HG02798 (cell line): ENCODE data around the gene PRAMEF8.
"Not testable (repeated sequence)": the region's sequence is repeated elsewhere in the genome, so short reads cannot be mapped to it uniquely, and the experiment has no call there.

Source experiments
- ATAC-seq: cut with Tn5 transposase; IDR thresholded peaks from one replicate; pipeline ENCODE4 v1.9.1; 2021; ENCODE audit warnings: mild to moderate bottlenecking; ENCODE audit not compliant: unreplicated experiment, poor library complexity

PRAMEF8 gene

GRCh38 chr1:13285037-13285436 lies at the start of gene PRAMEF8:
TSS of gene PRAMEF8 (minus strand) at chr1:13285137. CDS start at chr1:13284091, 1,046 bp downstream.
- ATAC-seq, result not testable (repeated sequence)

GRCh38 chr1:13315281-13315680 lies 30.3 kb upstream of the PRAMEF8 start, which contains the start of gene PRAMEF15:
TSS of gene PRAMEF15 (plus strand) at chr1:13315581. CDS start at chr1:13318408, 2,827 bp downstream.
- ATAC-seq, result not testable (repeated sequence)

DNA sequence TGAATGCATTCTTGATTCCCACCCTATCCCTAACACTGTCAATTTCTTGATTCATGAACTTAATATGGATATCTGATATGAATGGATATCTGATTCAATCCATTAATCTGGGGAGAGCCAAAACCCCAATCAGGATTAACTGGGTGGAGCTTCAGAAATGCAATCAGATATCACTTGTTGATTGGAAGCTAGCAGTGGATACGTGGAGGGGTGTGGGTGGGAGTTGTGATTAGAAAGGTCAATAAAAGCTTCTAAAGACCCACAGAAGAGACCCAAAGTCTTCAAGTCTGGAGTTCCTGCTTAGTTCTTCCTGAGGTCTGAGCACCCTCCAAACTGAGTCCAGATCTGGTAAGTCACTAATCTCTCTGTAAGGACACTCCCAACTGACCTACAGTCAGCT lies 18.3 kb upstream of the PRAMEF8 start, which contains the start of gene PRAMEF33:
PRAMEF33 (plus strand) TSS at position 301 of the 400 bp plus-strand sequence. CDS start 2,416 bp downstream, outside the sequence.
- ATAC-seq, result not testable (repeated sequence)

GRCh38 chr1:13302197-13302596 lies 17.3 kb upstream of the PRAMEF8 start:
- ATAC-seq, result not testable (repeated sequence)

GRCh38 chr1:13298699-13299098 lies 13.8 kb upstream of the PRAMEF8 start:
- not testable (repeated sequence) for ATAC-seq

- ATAC-seq, result not testable (repeated sequence)
Measured at GRCh38 chr1:13297216-13297931, 12.4 kb upstream of the PRAMEF8 start.

DNA sequence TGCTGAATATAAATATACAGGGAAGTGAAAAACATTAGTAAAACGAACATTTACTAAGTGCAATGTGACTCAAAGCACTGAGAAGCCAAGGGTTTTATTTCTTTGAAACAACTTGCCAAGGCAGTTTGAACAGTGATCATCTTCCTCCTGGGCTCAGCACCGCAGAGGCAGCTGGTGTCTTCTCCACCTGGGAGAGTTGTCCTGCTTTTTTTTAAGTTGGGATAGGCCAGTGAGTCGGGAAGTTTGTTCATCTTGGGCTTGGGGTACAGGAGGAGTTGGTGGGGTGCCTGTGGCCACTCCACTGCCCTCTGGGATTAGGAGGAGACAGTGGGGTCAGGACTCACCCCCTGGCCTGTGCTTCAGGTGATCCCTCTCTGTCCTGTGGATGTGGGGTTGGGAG lies 4.1 kb upstream of the PRAMEF8 start:
- not testable (repeated sequence) for ATAC-seq

GRCh38 chr1:13279617-13280016 lies 5.3 kb downstream of the PRAMEF8 start:
- ATAC-seq, result not testable (repeated sequence)

GRCh38 chr1:13277016-13277415 lies 7.9 kb downstream of the PRAMEF8 start:
- ATAC-seq, result not testable (repeated sequence)

GRCh38 chr1:13265124-13265523 lies 19.8 kb downstream of the PRAMEF8 start:
- ATAC-seq, result not testable (repeated sequence)

GRCh38 chr1:13253898-13254297 lies 31.0 kb downstream of the PRAMEF8 start, which contains the start of gene PRAMEF5:
TSS of gene PRAMEF5 (plus strand) at chr1:13254198. CDS start at chr1:13259269, 5,071 bp downstream.
- ATAC-seq, result not testable (repeated sequence)

GRCh38 chr1:13247122-13247521 lies 37.8 kb downstream of the PRAMEF8 start:
- not testable (repeated sequence) for ATAC-seq

DNA sequence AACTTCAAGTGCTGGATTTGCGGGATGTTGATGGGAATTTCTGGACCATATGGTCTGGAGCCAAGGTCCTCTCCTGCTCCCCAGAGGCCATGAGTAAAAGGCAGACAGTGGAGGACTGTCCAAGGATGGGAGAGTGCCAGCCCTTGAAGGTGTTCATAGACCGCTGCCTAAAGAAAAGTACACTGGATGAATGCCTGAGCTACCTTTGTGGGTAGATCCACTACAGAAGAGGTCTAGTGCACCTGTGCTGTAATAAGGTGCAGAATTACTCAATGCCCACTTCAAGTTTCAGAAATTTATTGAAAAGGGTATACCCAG lies 38.4 kb downstream of the PRAMEF8 start:
- ATAC-seq, result not testable (repeated sequence)

DNA sequence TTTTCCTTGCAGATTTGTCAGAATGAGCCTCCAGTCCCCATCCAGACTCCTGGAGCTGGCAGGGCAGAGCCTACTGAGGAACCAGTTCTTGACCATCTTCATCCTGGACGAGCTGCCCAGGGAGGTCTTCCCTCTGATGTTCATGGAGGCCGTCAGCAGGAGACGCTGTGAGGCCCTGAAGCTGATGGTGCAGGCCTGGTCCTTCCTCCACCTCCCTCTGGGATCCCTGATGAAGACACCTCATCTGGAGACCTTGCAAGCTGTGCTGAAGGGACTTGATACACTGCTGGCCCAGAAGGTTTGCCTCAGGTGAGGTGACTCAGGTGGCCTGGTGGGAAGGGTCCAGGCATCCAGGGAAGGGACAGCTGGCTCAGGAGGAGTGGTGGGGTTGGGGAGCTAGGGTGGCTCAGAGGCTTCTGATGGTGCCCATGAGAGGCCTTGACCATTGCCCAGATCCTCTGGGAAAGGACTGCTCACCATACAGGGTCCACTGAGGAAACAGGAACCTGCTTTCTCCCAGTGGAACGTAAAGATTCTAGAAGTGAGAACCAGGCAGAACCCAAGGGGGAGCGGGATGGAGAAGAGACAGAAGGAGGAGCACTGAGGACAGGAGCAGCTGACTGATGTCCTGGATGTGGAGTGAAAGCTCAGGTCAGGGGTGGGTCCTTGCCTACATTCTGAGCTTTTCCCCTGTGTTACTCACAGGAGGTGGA lies 38.9 kb downstream of the PRAMEF8 start:
- not testable (repeated sequence) for ATAC-seq

DNA sequence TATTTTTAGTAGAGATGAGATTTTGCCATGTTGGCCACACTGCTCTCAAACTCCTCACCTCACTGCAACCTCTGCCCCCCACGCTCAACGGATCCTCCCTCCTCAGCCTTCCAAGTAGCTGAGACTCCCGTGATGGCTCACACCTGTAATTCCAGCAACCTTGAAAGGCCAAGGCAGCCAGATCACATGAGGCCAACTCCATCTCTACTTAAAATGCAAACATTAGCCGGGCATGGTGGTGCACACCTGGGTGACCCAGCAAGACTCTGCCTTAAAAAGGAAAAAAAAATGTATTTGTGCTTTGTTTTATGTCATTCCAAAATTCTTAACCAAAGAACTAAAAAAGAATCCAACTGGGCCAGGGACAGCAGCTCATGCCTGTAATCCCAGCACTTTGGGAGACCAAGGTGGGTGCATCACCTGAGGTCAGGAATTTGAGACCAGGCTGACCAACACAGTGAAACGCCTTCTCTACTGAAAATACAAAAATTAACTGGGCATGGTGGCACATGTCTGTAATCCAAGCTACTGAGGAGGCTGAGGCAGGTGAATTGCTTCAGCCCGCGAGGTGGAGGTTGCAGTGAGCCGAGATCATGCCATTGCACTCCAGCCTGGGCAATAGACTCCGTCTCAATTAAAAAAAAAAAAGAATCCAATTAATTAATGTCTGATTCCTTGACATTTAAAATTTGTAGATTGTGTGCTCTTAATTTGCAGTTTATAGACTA lies 41.2 kb downstream of the PRAMEF8 start:
- ATAC-seq, result not testable (repeated sequence)

GRCh38 chr1:13239633-13240032 lies 45.3 kb downstream of the PRAMEF8 start:
- ATAC-seq, result not testable (repeated sequence)

GRCh38 chr1:13237572-13237971 lies 47.4 kb downstream of the PRAMEF8 start:
- ATAC-seq, result not testable (repeated sequence)

GRCh38 chr1:13234057-13234456 lies 50.9 kb downstream of the PRAMEF8 start:
- not testable (repeated sequence) for ATAC-seq

GRCh38 chr1:13232056-13232455 lies 52.9 kb downstream of the PRAMEF8 start:
- ATAC-seq, result not testable (repeated sequence)
